Uterus (tissue), 4 donors: ENCODE results near the gene CNPY1. TPM values are rescaled to one million over a fixed set of nuclear protein-coding genes. Genes with fewer than 3 reads are reported as not detected.

Experiments used
- DNase-seq, 2 donors: peaks; one replicate each; pipeline ENCODE4 v3.0.0-alpha.2; 2019 to 2020
- H3K27ac ChIP-seq, 2 donors: fragments of 200-600 bp; sonication (generic); 1 replicate in 1 of 2; 2 replicates in 1 of 2; pipeline ENCODE4 v1.5.1; 2016 to 2018
- H3K27me3 ChIP-seq, 2 donors: fragments of 200-600 bp; sonication (generic); one replicate each; pipeline ENCODE4 v1.5.1; 2018 to 2019; ENCODE audit warnings: control low read depth in 1 of 2
- H3K36me3 ChIP-seq, 2 donors: fragments of 200-600 bp; sonication (generic); one replicate each; pipeline ENCODE4 v1.5.1; 2019; ENCODE audit warnings: control low read depth in 1 of 2
- H3K4me1 ChIP-seq, 2 donors: fragments of 200-600 bp; sonication (generic); one replicate each; pipeline ENCODE4 v1.5.1; 2018 to 2019; ENCODE audit warnings: control low read depth in 1 of 2
- H3K4me3 ChIP-seq, 2 donors: fragments of 200-600 bp; sonication (generic); 1 replicate in 1 of 2; 2 replicates in 1 of 2; pipeline ENCODE4 v1.5.1; 2018 to 2019; ENCODE audit warnings: mild to moderate bottlenecking in 1 of 2
- H3K9me3 ChIP-seq, 2 donors: fragments of 200-600 bp; sonication (generic); one replicate each; pipeline ENCODE4 v1.5.1; 2019; ENCODE audit warnings: control low read depth in 1 of 2
- CTCF ChIP-seq, 4 experiments: fragments of 200-600 bp in 2 of 4; fragments of 450-650 bp in 2 of 4; sonication (generic) in 2 of 4; IDR thresholded peaks; one replicate each; pipeline ENCODE4 v1.5.1; 2016 to 2019; ENCODE audit warnings: antibody characterized with exemption in 4 of 4, mild to moderate bottlenecking in 2 of 4, moderate library complexity in 1 of 4
- POLR2A ChIP-seq, 2 donors: fragments of 450-650 bp; IDR thresholded peaks; one replicate each; pipeline ENCODE4 v1.6.1; 2016; ENCODE audit warnings: antibody characterized with exemption in 2 of 2, mild to moderate bottlenecking in 1 of 2, moderate library complexity in 1 of 2
- intact Hi-C: fragments of 100-400 bp; cut with DNase I; formaldehyde crosslinking; loops from one replicate; pipeline ENCODE4 v1.15.1; 2023; ENCODE audit warnings: low total_unique reads
- total RNA-seq, 4 donors: library from RNA; depleted of rRNA in 3 of 4; stranded (reverse); fragments of >200 nt in 3 of 4; gene quantifications; one replicate each; pipeline versions ENCODE4 v1.1.0 to v1.2.4, GENCODE V29; 2014 to 2023
- donor health status: DM: yes; HTN: yes; CAD: no.

Gene CNPY1
- total RNA-seq, 4 donors from 2014 or later: not detected

- intact Hi-C loops: no loop called here
- no peaks in the 10 kb centered on the region for H3K9me3 ChIP-seq
- peaks cover 0 to 23% of the 10 kb centered on the region in 2 donors for H3K27me3 ChIP-seq
- DNase-seq: no peak
- H3K4me1 ChIP-seq: peaks cover 0 to 7% of the 10 kb centered on the region in 2 donors
- no peak overlapping the region for H3K4me3 ChIP-seq
- no peaks in the 10 kb centered on the region for H3K36me3 ChIP-seq
- TF ChIP-seq POLR2A (IDR thresholded peaks at IDR 0.05) (no peak), CTCF (IDR thresholded peaks at IDR 0.05) (no peak)
- H3K27ac ChIP-seq: no peak overlapping the region
Measured at GRCh38 chr7:155532792-155533119, 13.6 kb downstream of the CNPY1 start.

GRCh38 chr7:155531681-155532080 is 14.7 kb downstream of the CNPY1 start:
- no peaks in the 10 kb centered on the region for H3K9me3 ChIP-seq
- DNase-seq: no peak
- peaks cover 0 to 7% of the 10 kb centered on the region in 2 donors for H3K4me1 ChIP-seq
- no peak overlapping the region for H3K4me3 ChIP-seq
- intact Hi-C loops: no loop called here
- TF ChIP-seq CTCF (IDR thresholded peaks at IDR 0.05) (no peak), POLR2A (IDR thresholded peaks at IDR 0.05) (no peak)
- H3K27ac ChIP-seq: no peak overlapping the region
- H3K36me3 ChIP-seq: no peaks in the 10 kb centered on the region
- H3K27me3 ChIP-seq: peaks cover 0 to 23% of the 10 kb centered on the region in 2 donors

- no peak for TF ChIP-seq POLR2A (IDR thresholded peaks at IDR 0.05)
- TF ChIP-seq CTCF (IDR thresholded peaks at IDR 0.05): no peak
- intact Hi-C loops: no loop called here
- H3K36me3 ChIP-seq: no peaks in the 10 kb centered on the region
- no peak overlapping the region for H3K27ac ChIP-seq
- no peak overlapping the region for H3K4me3 ChIP-seq
- peaks cover 0 to 7% of the 10 kb centered on the region in 2 donors for H3K4me1 ChIP-seq
- no peak for DNase-seq
- no peaks in the 10 kb centered on the region for H3K9me3 ChIP-seq
- H3K27me3 ChIP-seq: peaks cover 0 to 23% of the 10 kb centered on the region in 2 donors
Measured at GRCh38 chr7:155530601-155531000, 15.8 kb downstream of the CNPY1 start.

GRCh38 chr7:155529845-155530244 is 16.5 kb downstream of the CNPY1 start:
- TF ChIP-seq CTCF (IDR thresholded peaks at IDR 0.05) (no peak), POLR2A (IDR thresholded peaks at IDR 0.05) (no peak)
- no peak for DNase-seq
- Histone ChIP-seq H3K9me3 (no peaks in the 10 kb centered on the region), H3K4me1 (peaks cover 0 to 7% of the 10 kb centered on the region in 2 donors), H3K27me3 (peaks cover 0 to 23% of the 10 kb centered on the region in 2 donors), H3K4me3 (no peak overlapping the region), H3K36me3 (no peaks in the 10 kb centered on the region), H3K27ac (no peak overlapping the region)
- intact Hi-C loops: no loop called here

- no peaks in the 10 kb centered on the region for H3K9me3 ChIP-seq
- intact Hi-C loops: no loop called here
- H3K36me3 ChIP-seq: no peaks in the 10 kb centered on the region
- TF ChIP-seq CTCF (IDR thresholded peaks at IDR 0.05) (no peak), POLR2A (IDR thresholded peaks at IDR 0.05) (no peak)
- peaks cover 0 to 7% of the 10 kb centered on the region in 2 donors for H3K4me1 ChIP-seq
- no peak for DNase-seq
- no peak overlapping the region for H3K27ac ChIP-seq
- H3K4me3 ChIP-seq: no peak overlapping the region
- peaks cover 0 to 23% of the 10 kb centered on the region in 2 donors for H3K27me3 ChIP-seq
Measured at GRCh38 chr7:155529346-155529745, 17.0 kb downstream of the CNPY1 start.
